GM18498 (cell line): ENCODE data around the gene STARD8.
"Not testable (repeated sequence)": the region's sequence is repeated elsewhere in the genome, so short reads cannot be mapped to it uniquely, and the experiment has no call there.

ENCODE experiments used
- ATAC-seq: cut with Tn5 transposase; IDR thresholded peaks from one replicate; pipeline ENCODE4 v1.9.1; 2021; ENCODE audit warnings: mild to moderate bottlenecking, moderate library complexity; ENCODE audit not compliant: unreplicated experiment

Gene STARD8

GRCh38 chrX:68659385-68659784 lies 11.9 kb downstream of the STARD8 start:
- ATAC-seq, result no peak

- ATAC-seq, result no peak
Measured at GRCh38 chrX:68659786-68660185, 12.3 kb downstream of the STARD8 start.

GRCh38 chrX:68660746-68661145 lies 13.3 kb downstream of the STARD8 start:
- ATAC-seq, result no peak

GRCh38 chrX:68665502-68665901 lies 18.0 kb downstream of the STARD8 start:
- ATAC-seq, result no peak

- no peak for ATAC-seq
Measured at GRCh38 chrX:68666580-68666979, 19.1 kb downstream of the STARD8 start.

GRCh38 chrX:68669094-68669860 lies 21.8 kb downstream of the STARD8 start:
- ATAC-seq, result no peak

- ATAC-seq, result no peak
Measured at GRCh38 chrX:68669871-68670270, 22.4 kb downstream of the STARD8 start.

- no peak for ATAC-seq
Measured at GRCh38 chrX:68671221-68671620, 23.8 kb downstream of the STARD8 start.

- no peak for ATAC-seq
Measured at GRCh38 chrX:68672581-68673318, 25.3 kb downstream of the STARD8 start.

- ATAC-seq, result no peak
Measured at GRCh38 chrX:68675571-68675970, 28.1 kb downstream of the STARD8 start.

- ATAC-seq, result no peak
Measured at GRCh38 chrX:68676335-68676734, 28.9 kb downstream of the STARD8 start.

GRCh38 chrX:68677998-68678397 lies 30.5 kb downstream of the STARD8 start:
- ATAC-seq, result no peak

- no peak for ATAC-seq
Measured at GRCh38 chrX:68681443-68681941, 34.0 kb downstream of the STARD8 start.

- no peak for ATAC-seq
Measured at GRCh38 chrX:68682790-68683189, 35.3 kb downstream of the STARD8 start.

GRCh38 chrX:68683580-68683979 lies 36.1 kb downstream of the STARD8 start:
- ATAC-seq, result no peak

- ATAC-seq, result no peak
Measured at GRCh38 chrX:68684291-68684918, 36.9 kb downstream of the STARD8 start.

GRCh38 chrX:68684919-68685304 lies 37.4 kb downstream of the STARD8 start:
- ATAC-seq, result no peak

- ATAC-seq, result no peak
Measured at GRCh38 chrX:68685685-68686084, 38.2 kb downstream of the STARD8 start.

- ATAC-seq, result no peak
Measured at GRCh38 chrX:68686097-68686977, 38.9 kb downstream of the STARD8 start.

- ATAC-seq, result not testable (repeated sequence)
Measured at GRCh38 chrX:68688931-68689330, 41.5 kb downstream of the STARD8 start.
